A549 treated with Hydrocortisone at 1 μM for 4 hours (cell line): ENCODE measurements around the gene NR2E1. TPM values are rescaled to one million over a fixed set of nuclear protein-coding genes. Genes with fewer than 3 reads are reported as not detected.

Experiments used
- total RNA-seq: library from RNA; stranded (reverse); fragments of 200-300 nt; extraction: Qiagen RNA extraction; gene quantifications from 5 replicates; pipeline ENCODE4 v1.2.3, GENCODE V29; 2022

Gene NR2E1
- 0.03 to 0.22 TPM in 2 of 5 replicates, not detected in the others for total RNA-seq

GRCh38 chr6:108165714-108166663 lies at the start of gene NR2E1:
Gene NR2E1, plus strand, starts transcription at chr6:108166022. Its CDS starts 744 bp downstream, at chr6:108166766.

Other genes with a start within 250 kb of the NR2E1 start
- gene SEC63, start 207.8 kb upstream of the NR2E1 start, total RNA-seq, result 17.9 to 23.1 TPM (median 22.8 TPM) in 5 replicates
- 17.8 to 25.9 TPM (median 24.3 TPM) in 5 replicates for gene OSTM1, start 91.3 kb upstream of the NR2E1 start, total RNA-seq
- 82.5 to 116 TPM (median 106 TPM) in 5 replicates for gene SNX3, start 95.0 kb downstream of the NR2E1 start, total RNA-seq
- 1.6 to 2.3 TPM (median 2.0 TPM) in 5 replicates for gene AFG1L, start 129.0 kb downstream of the NR2E1 start, total RNA-seq